ENCODE data around the gene BICC1.

- TF ChIP-seq CTCF (conservative IDR thresholded peaks at IDR 0.05 in 1 of 2, IDR thresholded peaks at IDR 0.05 in 1 of 2; ENCODE audit: extremely low read depth in 1 of 2, insufficient read depth in 1 of 2, low read depth in 1 of 2, low read length in 2 of 2) (no peak), EZH2 (IDR thresholded peaks at IDR 0.05; ENCODE audit: borderline replicate concordance, low read length) (no peak)
Measured at GRCh38 chr10:58570979-58571378, 58.3 kb downstream of the BICC1 start.
